SK-N-SH (cell line): ENCODE measurements around the gene KEL. TPM values are rescaled to one million over a fixed set of nuclear protein-coding genes. Genes with fewer than 3 reads are reported as not detected.

Experiments used
- CTCF ChIA-PET: fragments of 300-600, 350-600 bp; formaldehyde crosslinking; extraction: SDS; loops from one replicate; lab custom pipeline; 2021; lab: Yijun Ruan, JAX
- POLR2A ChIA-PET: fragments of 350-600 bp; sonication (Branson Sonifier 250); formaldehyde crosslinking; extraction: SDS; loops from one replicate; lab custom pipeline; 2020; ENCODE audit warnings: antibody characterized with exemption, inconsistent platforms; lab: Yijun Ruan, JAX
- DNase-seq: peaks from one replicate; pipeline ENCODE4 v3.0.0; 2012
- H2AFZ ChIP-seq: fragments of 200-600 bp; sonication (generic); 2 replicates; pipeline ENCODE4 v1.8.1; 2016; ENCODE audit warnings: antibody characterized with exemption, mild to moderate bottlenecking, low read depth
- H3F3A ChIP-seq: fragments of 200-600 bp; sonication (generic); replicated peaks from 2 replicates; pipeline ENCODE3; 2016; ENCODE audit warnings: antibody characterized with exemption, mild to moderate bottlenecking; ENCODE audit not compliant: insufficient read depth
- H3K27ac ChIP-seq, 2 experiments: fragments of 200-500 bp in 1 of 2; fragments of 200-600 bp in 1 of 2; sonication (Bioruptor generic) in 1 of 2; sonication (generic), shearing (Covaris generic) in 1 of 2; 2 replicates each; pipeline versions ENCODE4 v1.5.1 to v1.6.1; 2014 to 2016; ENCODE audit warnings: low read depth in 2 of 2, inconsistent platforms in 1 of 2, low read length in 1 of 2, mild to moderate bottlenecking in 1 of 2, mixed read lengths in 1 of 2
- H3K27me3 ChIP-seq: fragments of 200-600 bp; sonication (generic), shearing (Covaris generic); 2 replicates; pipeline ENCODE4 v1.6.1; 2016; ENCODE audit warnings: mixed run types; ENCODE audit not compliant: insufficient read depth
- H3K36me3 ChIP-seq, 2 experiments: fragments of 200-500 bp in 1 of 2; fragments of 200-600 bp in 1 of 2; sonication (Bioruptor generic) in 1 of 2; sonication (generic) in 1 of 2; replicated peaks in 1 of 2; 2 replicates each; pipeline versions ENCODE3 to v1.5.1; 2014 to 2016; ENCODE audit warnings: low read length in 1 of 2, mild to moderate bottlenecking in 1 of 2; ENCODE audit not compliant: insufficient read depth in 2 of 2, control insufficient read depth in 1 of 2
- H3K4me1 ChIP-seq, 2 experiments: fragments of 200-500 bp in 1 of 2; fragments of 200-600 bp in 1 of 2; sonication (Bioruptor generic) in 1 of 2; sonication (generic), shearing (Covaris generic) in 1 of 2; 2 replicates each; pipeline versions ENCODE4 v1.5.1 to v1.6.1; 2014 to 2016; ENCODE audit warnings: low read depth in 1 of 2, low read length in 1 of 2, mixed run types in 1 of 2; ENCODE audit not compliant: insufficient read depth in 2 of 2, control insufficient read depth in 1 of 2
- H3K4me2 ChIP-seq: fragments of 200-600 bp; sonication (generic), shearing (Covaris generic); 2 replicates; pipeline ENCODE4 v1.6.1; 2017; ENCODE audit warnings: mixed run types
- H3K4me3 ChIP-seq, 2 experiments: fragments of 200-500 bp in 1 of 2; fragments of 200-600 bp in 1 of 2; sonication (Bioruptor generic) in 1 of 2; sonication (generic), shearing (Covaris generic) in 1 of 2; 2 replicates each; pipeline versions ENCODE4 v1.5.1 to v1.8.1; 2014 to 2016; ENCODE audit warnings: low read depth in 2 of 2, inconsistent platforms in 1 of 2, low read length in 1 of 2, mild to moderate bottlenecking in 1 of 2, mixed read lengths in 1 of 2, moderate library complexity in 1 of 2
- H3K79me2 ChIP-seq: fragments of 200-600 bp; sonication (generic); 2 replicates; pipeline ENCODE4 v1.8.1; 2017; ENCODE audit warnings: mild to moderate bottlenecking; ENCODE audit not compliant: insufficient read depth
- H3K9ac ChIP-seq: fragments of 200-600 bp; sonication (generic); 2 replicates; pipeline ENCODE4 v1.6.1; 2017; ENCODE audit warnings: mixed run types
- H3K9me2 ChIP-seq: fragments of 200-600 bp; sonication (generic); 2 replicates; pipeline ENCODE4 v1.6.1; 2017; ENCODE audit warnings: mixed run types
- H3K9me3 ChIP-seq: fragments of 200-600 bp; sonication (generic); 2 replicates; pipeline ENCODE4 v1.6.1; 2017; ENCODE audit warnings: mixed run types, mild to moderate bottlenecking, moderate library complexity
- H4K20me1 ChIP-seq: fragments of 200-600 bp; sonication (generic); 2 replicates; pipeline ENCODE4 v1.6.1; 2017; ENCODE audit warnings: mild to moderate bottlenecking, mixed run types; ENCODE audit not compliant: insufficient read depth
- ELF1 ChIP-seq: IDR thresholded peaks from 2 replicates; pipeline ENCODE4 v1.4.0; 2012
- EZH2phosphoT487 ChIP-seq: fragments of 200-600 bp; sonication (generic); IDR thresholded peaks from 2 replicates; pipeline ENCODE4 v1.6.1; 2017; ENCODE audit warnings: low read depth, mixed run types, mild to moderate bottlenecking, antibody characterized with exemption, moderate library complexity, borderline replicate concordance
- FOSL2 ChIP-seq: IDR thresholded peaks from 2 replicates; pipeline ENCODE4 v1.4.0; 2012; ENCODE audit warnings: low read depth, mild to moderate bottlenecking, moderate library complexity, borderline replicate concordance
- JUND ChIP-seq: IDR thresholded peaks from 2 replicates; pipeline ENCODE4 v1.4.0; 2012
- POLR2AphosphoS5 ChIP-seq: IDR thresholded peaks from 2 replicates; pipeline ENCODE4 v1.6.1; 2012; ENCODE audit warnings: low read depth, low read length
- RAD21 ChIP-seq: IDR thresholded peaks from 2 replicates; pipeline ENCODE4 v1.6.1; 2012; ENCODE audit warnings: mild to moderate bottlenecking, low read length
- RCOR1 ChIP-seq: fragments of 150-350 bp; IDR thresholded peaks from 2 replicates; pipeline ENCODE4 v1.6.1; 2017; ENCODE audit warnings: antibody characterized with exemption, low read length
- RFX5 ChIP-seq: IDR thresholded peaks from 2 replicates; pipeline ENCODE4 v1.6.1; 2012; ENCODE audit warnings: mild to moderate bottlenecking, improper control_type of control experiment, low read length
- RXRA ChIP-seq: IDR thresholded peaks from 2 replicates; pipeline ENCODE4 v1.4.0; 2012; ENCODE audit warnings: low read depth, mild to moderate bottlenecking, borderline replicate concordance
- SIN3A ChIP-seq: IDR thresholded peaks from 2 replicates; pipeline ENCODE4 v1.6.1; 2012; ENCODE audit warnings: low read depth, mild to moderate bottlenecking, low read length, moderate library complexity, borderline replicate concordance
- TAF1 ChIP-seq: IDR thresholded peaks from 2 replicates; pipeline ENCODE4 v1.6.1; 2012; ENCODE audit warnings: low read depth, mild to moderate bottlenecking, low read length, moderate library complexity, borderline replicate concordance
- TCF12 ChIP-seq: IDR thresholded peaks from 2 replicates; pipeline ENCODE4 v1.4.0; 2012
- YY1 ChIP-seq: IDR thresholded peaks from 2 replicates; pipeline ENCODE4 v1.4.0; 2012; ENCODE audit warnings: low read depth, mild to moderate bottlenecking
- WGBS: methylation state at CpG from one replicate; pipeline ENCODE4 v1.1.6; 2017; ENCODE audit warnings: low lambda C conversion rate; 5-methylcytosine and 5-hydroxymethylcytosine counted together
- polyA plus RNA-seq, 3 experiments: library from polyadenylated mRNA; depleted of rRNA; stranded (reverse); fragments of >200 nt; gene quantifications; 2 replicates each; pipeline ENCODE4 v1.2.3, GENCODE V29; 2012
- TF ChIP-seq, protein P1 (sequence below): fragments of 150-350 bp; IDR thresholded peaks from 2 replicates; pipeline ENCODE4 v1.6.1; 2016; ENCODE audit warnings: mild to moderate bottlenecking, low read depth, low read length
- TF ChIP-seq, protein P2 (sequence below): fragments of 150-350 bp; IDR thresholded peaks from 2 replicates; pipeline ENCODE4 v1.6.1; 2017; ENCODE audit warnings: antibody characterized with exemption, low read length, low read depth, borderline replicate concordance
- TF ChIP-seq, protein P3 (sequence below): fragments of 200-600 bp; sonication (generic); IDR thresholded peaks from 2 replicates; pipeline ENCODE4 v1.6.1; 2017; ENCODE audit warnings: antibody characterized with exemption, mild to moderate bottlenecking, moderate library complexity
- TF ChIP-seq, protein P4 (sequence below): IDR thresholded peaks from 2 replicates; pipeline ENCODE4 v1.4.0; 2012; ENCODE audit warnings: low read depth, borderline replicate concordance

The KEL gene
- polyA plus RNA-seq, 1 of the 3 experiments (the other 2 are of a cell fraction) = 0.05 TPM

DNA sequence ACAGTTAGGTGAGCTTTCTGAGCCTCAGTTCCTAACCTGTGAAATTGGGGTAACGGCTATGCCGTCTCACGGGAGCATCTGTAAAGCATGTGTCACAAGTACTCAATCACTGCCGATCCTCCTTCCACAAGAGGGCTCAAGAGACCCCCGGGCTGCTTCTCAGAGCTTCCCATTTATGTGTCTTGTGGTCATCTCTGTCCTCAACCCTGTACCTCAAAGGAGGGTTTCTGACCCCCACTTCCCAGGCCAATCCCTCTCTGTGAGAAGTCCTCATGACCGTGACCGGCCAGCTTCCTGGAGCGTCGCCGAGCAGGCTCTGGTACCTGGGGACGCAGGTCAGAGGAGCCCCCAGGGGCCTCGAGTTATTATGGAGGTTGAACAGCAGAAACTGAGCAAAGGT is 28.1 kb downstream of the KEL start (continued):
- no peak for TF ChIP-seq YY1
- TF ChIP-seq, all 33 proteins: peak for 0

DNA sequence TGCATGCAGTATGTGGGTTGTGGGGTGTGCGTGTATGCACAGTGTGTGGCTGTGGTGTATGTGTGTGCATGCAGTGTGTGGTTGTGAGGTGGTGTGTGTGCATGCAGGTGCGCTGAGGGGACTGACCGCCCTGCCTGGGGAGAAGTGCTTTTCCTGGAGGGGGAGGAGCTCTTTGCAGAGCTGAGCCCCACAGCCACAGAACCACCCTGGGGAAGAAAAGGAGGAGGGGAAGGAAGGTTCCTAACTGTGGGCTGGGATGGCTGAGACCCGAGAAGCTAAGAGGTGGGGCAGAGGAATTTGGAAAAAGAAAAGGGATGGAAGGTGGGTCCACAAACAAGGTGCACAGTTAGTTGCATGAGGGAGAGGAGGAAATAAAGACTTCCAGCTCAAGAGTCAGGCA is 28.5 kb downstream of the KEL start, which contains the start of gene TRPV5:
TSS of gene TRPV5 (minus strand) at position 123 of the 400 bp plus-strand sequence. CDS start 287 bp downstream, outside the sequence.
- H3K27me3 ChIP-seq = peaks cover 51% of the 10 kb centered on the region; the same call in 1 of the 2 replicates
- no peaks in the 10 kb centered on the region for H3K9me3 ChIP-seq
- no peaks in the 10 kb centered on the region for H4K20me1 ChIP-seq
- no peak within 1 kb of the TSS for H2AFZ ChIP-seq
- H3K4me2 ChIP-seq = no peak within 1 kb of the TSS
- H3K4me3 ChIP-seq = no peak within 1 kb of the TSS
- no peaks in the 10 kb centered on the region for H3K9me2 ChIP-seq
- no peak for DNase-seq
- no peaks in the 10 kb centered on the region for H3K79me2 ChIP-seq
- H3K36me3 ChIP-seq = no peaks in the 10 kb centered on the region
- no peak within 1 kb of the TSS for H3K27ac ChIP-seq
- WGBS = 42% methylated on average over 4 of the region's 4 CpGs
- H3F3A ChIP-seq = no peaks in the 10 kb centered on the region
- H3K4me1 ChIP-seq = no peaks in the 10 kb centered on the region
- no peak for TF ChIP-seq JUND
- TF ChIP-seq YY1 = no peak
- TF ChIP-seq, protein P1, sequence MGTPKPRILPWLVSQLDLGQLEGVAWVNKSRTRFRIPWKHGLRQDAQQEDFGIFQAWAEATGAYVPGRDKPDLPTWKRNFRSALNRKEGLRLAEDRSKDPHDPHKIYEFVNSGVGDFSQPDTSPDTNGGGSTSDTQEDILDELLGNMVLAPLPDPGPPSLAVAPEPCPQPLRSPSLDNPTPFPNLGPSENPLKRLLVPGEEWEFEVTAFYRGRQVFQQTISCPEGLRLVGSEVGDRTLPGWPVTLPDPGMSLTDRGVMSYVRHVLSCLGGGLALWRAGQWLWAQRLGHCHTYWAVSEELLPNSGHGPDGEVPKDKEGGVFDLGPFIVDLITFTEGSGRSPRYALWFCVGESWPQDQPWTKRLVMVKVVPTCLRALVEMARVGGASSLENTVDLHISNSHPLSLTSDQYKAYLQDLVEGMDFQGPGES = no peak
- no peak for TF ChIP-seq ELF1
- no peak for TF ChIP-seq TAF1
- no peak for TF ChIP-seq RXRA
- no peak for TF ChIP-seq RCOR1
- no peak for TF ChIP-seq RAD21
- TF ChIP-seq, protein P2, sequence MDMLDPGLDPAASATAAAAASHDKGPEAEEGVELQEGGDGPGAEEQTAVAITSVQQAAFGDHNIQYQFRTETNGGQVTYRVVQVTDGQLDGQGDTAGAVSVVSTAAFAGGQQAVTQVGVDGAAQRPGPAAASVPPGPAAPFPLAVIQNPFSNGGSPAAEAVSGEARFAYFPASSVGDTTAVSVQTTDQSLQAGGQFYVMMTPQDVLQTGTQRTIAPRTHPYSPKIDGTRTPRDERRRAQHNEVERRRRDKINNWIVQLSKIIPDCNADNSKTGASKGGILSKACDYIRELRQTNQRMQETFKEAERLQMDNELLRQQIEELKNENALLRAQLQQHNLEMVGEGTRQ = no peak
- TF ChIP-seq EZH2phosphoT487 = no peak
- no peak for TF ChIP-seq SIN3A
- no peak for TF ChIP-seq POLR2AphosphoS5
- TF ChIP-seq, protein P3, sequence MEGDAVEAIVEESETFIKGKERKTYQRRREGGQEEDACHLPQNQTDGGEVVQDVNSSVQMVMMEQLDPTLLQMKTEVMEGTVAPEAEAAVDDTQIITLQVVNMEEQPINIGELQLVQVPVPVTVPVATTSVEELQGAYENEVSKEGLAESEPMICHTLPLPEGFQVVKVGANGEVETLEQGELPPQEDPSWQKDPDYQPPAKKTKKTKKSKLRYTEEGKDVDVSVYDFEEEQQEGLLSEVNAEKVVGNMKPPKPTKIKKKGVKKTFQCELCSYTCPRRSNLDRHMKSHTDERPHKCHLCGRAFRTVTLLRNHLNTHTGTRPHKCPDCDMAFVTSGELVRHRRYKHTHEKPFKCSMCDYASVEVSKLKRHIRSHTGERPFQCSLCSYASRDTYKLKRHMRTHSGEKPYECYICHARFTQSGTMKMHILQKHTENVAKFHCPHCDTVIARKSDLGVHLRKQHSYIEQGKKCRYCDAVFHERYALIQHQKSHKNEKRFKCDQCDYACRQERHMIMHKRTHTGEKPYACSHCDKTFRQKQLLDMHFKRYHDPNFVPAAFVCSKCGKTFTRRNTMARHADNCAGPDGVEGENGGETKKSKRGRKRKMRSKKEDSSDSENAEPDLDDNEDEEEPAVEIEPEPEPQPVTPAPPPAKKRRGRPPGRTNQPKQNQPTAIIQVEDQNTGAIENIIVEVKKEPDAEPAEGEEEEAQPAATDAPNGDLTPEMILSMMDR = no peak
- TF ChIP-seq RFX5 = no peak
- no peak for TF ChIP-seq FOSL2
- no peak for TF ChIP-seq TCF12
- TF ChIP-seq, protein P4, sequence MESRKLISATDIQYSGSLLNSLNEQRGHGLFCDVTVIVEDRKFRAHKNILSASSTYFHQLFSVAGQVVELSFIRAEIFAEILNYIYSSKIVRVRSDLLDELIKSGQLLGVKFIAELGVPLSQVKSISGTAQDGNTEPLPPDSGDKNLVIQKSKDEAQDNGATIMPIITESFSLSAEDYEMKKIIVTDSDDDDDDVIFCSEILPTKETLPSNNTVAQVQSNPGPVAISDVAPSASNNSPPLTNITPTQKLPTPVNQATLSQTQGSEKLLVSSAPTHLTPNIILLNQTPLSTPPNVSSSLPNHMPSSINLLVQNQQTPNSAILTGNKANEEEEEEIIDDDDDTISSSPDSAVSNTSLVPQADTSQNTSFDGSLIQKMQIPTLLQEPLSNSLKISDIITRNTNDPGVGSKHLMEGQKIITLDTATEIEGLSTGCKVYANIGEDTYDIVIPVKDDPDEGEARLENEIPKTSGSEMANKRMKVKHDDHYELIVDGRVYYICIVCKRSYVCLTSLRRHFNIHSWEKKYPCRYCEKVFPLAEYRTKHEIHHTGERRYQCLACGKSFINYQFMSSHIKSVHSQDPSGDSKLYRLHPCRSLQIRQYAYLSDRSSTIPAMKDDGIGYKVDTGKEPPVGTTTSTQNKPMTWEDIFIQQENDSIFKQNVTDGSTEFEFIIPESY = no peak
- ChIA-PET POLR2A (no interaction called here), CTCF (interaction anchor here (1.2 to 3.5 kb wide), 2 partner anchors 70 to 80 kb away, joined by 3 to 10 read pairs; no protein-coding TSS in a partner anchor)
- H3K9ac ChIP-seq = no peak within 1 kb of the TSS
